Measurements from ENCODE around the gene ABCC11.

The ABCC11 gene

GRCh38 chr16:48203974-48204824 is 43.1 kb downstream of the ABCC11 start:
- TF ChIP-seq, protein P1, sequence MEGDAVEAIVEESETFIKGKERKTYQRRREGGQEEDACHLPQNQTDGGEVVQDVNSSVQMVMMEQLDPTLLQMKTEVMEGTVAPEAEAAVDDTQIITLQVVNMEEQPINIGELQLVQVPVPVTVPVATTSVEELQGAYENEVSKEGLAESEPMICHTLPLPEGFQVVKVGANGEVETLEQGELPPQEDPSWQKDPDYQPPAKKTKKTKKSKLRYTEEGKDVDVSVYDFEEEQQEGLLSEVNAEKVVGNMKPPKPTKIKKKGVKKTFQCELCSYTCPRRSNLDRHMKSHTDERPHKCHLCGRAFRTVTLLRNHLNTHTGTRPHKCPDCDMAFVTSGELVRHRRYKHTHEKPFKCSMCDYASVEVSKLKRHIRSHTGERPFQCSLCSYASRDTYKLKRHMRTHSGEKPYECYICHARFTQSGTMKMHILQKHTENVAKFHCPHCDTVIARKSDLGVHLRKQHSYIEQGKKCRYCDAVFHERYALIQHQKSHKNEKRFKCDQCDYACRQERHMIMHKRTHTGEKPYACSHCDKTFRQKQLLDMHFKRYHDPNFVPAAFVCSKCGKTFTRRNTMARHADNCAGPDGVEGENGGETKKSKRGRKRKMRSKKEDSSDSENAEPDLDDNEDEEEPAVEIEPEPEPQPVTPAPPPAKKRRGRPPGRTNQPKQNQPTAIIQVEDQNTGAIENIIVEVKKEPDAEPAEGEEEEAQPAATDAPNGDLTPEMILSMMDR (IDR thresholded peaks at IDR 0.05; ENCODE audit: low read depth, low read length), result no peak
- H3K4me3 ChIP-seq (ENCODE audit: low read depth, low read length), result no peak overlapping the region

GRCh38 chr16:48201515-48202201 is 45.7 kb downstream of the ABCC11 start:
- TF ChIP-seq, protein P1 (IDR thresholded peaks at IDR 0.05; ENCODE audit: low read depth, low read length), result no peak
- no peak overlapping the region for H3K4me3 ChIP-seq (ENCODE audit: low read depth, low read length)

DNA sequence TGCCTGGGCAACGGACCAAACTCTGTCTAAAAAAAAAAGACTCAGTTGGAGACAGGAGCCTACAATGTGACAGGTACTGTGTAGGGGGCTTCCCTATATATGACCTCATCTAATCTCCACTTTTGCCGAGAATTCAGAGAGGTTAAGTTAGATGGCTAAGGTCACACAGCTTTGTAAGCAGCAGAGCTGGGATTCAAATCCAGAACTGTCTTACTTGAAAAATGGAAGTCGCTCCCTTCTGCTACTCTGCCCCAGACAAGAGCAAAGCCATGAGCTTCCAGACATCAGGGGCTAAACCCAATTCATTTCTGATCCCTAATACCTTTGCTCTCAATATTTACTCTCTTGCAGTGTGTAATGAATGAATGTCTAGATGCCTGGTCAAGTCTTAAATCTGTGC is 50.0 kb downstream of the ABCC11 start:
- H3K4me3 ChIP-seq (ENCODE audit: low read depth, low read length), result no peak overlapping the region
- TF ChIP-seq, protein P1 (IDR thresholded peaks at IDR 0.05; ENCODE audit: low read depth, low read length), result no peak

DNA sequence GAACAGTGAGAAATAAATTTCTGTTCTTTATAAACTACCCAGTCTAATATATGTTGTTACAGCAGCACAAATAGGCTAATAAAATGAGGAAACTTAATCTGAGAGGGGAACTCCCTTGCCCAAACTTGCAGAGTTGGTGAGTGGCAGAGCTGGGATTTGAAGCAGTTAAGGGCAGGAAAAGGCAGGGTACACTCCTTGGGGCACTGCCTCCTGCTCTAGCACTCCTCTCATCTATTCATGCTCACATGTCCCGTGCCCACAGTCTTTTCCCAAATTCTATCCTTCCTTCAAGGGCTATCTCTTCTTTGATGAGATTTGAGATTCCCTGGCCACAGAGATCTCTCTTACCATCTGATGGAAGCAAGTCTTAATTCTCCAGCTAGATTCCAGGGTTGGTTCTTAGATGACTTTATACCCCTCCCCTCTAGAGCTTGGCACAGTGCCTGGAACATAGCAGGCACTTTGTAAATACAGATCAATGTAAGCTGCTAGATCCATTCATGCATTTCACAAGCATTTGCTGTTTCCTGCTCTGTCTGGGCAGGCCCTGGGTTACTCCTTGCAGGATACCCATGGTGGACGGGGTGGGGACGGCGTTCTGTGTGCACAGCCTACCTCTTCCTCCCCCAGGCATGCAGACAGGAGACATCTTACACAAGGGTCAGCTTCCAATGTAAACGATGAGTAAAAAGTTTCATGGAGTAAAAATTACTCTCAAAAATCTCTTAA is 52.3 kb downstream of the ABCC11 start:
- no peak overlapping the region for H3K4me3 ChIP-seq (ENCODE audit: low read depth, low read length)
- TF ChIP-seq, protein P1 (IDR thresholded peaks at IDR 0.05; ENCODE audit: low read depth, low read length), result no peak

DNA sequence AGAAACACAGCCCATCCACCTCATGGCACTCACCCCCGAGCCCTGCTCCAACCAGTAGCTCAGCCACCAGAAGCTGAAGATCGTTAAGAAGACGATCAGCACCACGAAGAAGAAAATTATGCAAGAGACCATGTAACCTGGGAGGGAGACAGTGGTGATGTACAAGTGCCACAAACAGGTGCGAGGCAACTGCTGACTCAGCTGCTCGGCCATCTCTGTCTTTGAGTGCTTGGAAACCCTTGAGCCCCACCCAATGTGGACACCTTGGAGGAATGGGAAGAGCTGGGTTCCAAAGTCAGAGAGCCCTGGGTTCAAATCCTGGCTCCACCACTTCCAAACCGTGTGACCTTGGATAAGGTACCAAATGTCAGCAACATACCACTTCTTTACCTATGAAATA is 53.5 kb downstream of the ABCC11 start:
- TF ChIP-seq, protein P1 (IDR thresholded peaks at IDR 0.05; ENCODE audit: low read depth, low read length), result no peak
- H3K4me3 ChIP-seq (ENCODE audit: low read depth, low read length), result no peak overlapping the region

DNA sequence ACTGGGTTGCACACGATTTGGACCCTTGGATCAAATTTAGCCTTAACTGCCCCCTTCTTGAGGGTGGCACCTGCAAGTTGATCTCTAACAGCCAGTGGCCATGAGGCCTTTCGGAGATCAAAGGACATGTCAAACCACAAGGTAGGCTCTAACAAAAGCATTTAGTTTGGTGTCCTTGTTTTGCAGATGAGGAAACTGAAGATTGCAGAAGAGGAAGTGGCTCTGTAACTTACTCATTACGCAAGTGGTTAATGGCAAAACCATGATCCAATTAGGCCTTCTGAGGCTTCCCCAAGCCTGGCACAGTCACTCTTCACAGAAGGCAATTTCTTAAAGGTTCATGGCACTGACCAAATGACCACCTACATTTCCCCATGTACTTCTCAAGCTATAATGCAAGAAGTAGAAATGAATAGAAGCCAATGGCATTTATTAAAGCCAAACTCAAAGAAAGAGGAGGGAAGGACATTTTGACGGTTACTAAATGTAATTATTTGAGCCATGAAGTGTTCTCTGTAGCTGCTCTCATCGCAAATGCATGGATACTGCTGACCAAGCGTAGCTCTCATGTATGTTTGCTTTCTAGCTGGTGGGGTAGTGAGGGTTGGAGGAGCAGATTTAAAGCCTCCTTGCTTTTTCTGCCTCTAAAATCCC is 58.8 kb downstream of the ABCC11 start:
- H3K4me3 ChIP-seq (ENCODE audit: low read depth, low read length), result no peak overlapping the region
- TF ChIP-seq, protein P1 (IDR thresholded peaks at IDR 0.05; ENCODE audit: low read depth, low read length), result no peak
